HepG2 (cell line): ENCODE data around the gene ATG13. TPM values are rescaled to one million over a fixed set of nuclear protein-coding genes. Genes with fewer than 3 reads are reported as not detected.
A peak's percentile ranks its signal among the peaks of the same experiment; 100 is the strongest.

Experiments
- CC2D1A ChIP-seq: sonication (generic); formaldehyde crosslinking; IDR thresholded peaks from 2 replicates; pipeline ENCODE4 v1.8.1; 2023; ENCODE audit warnings: mild to moderate bottlenecking, missing genetic modification reagents
- HHEX ChIP-seq: IDR thresholded peaks from 2 replicates; pipeline ENCODE4 v1.6.1; 2016; ENCODE audit warnings: control low read depth
- KAT7 ChIP-seq: IDR thresholded peaks from 2 replicates; pipeline ENCODE4 v1.6.1; 2018; ENCODE audit warnings: borderline replicate concordance, missing compliant biosample characterization
- KDM6A ChIP-seq: IDR thresholded peaks from 2 replicates; pipeline ENCODE4 v1.6.1; 2016; ENCODE audit warnings: low read depth
- NBN ChIP-seq: fragments of 450-650 bp; conservative IDR thresholded peaks from 2 replicates; pipeline ENCODE4 v1.6.1; 2017
- NR3C1 ChIP-seq: sonication (generic); formaldehyde crosslinking; IDR thresholded peaks from 2 replicates; pipeline ENCODE4 v1.4.0; 2020; ENCODE audit warnings: missing genetic modification reagents
- PITX1 ChIP-seq: sonication (generic); formaldehyde crosslinking; IDR thresholded peaks from 2 replicates; pipeline ENCODE4 v1.5.1; 2020; ENCODE audit warnings: mild to moderate bottlenecking, missing genetic modification reagents
- RBM22 ChIP-seq: fragments of 200-400 bp; formaldehyde crosslinking; optimal IDR thresholded peaks from 2 replicates; pipeline ENCODE3; 2017; ENCODE audit warnings: mild to moderate bottlenecking, low read length, moderate library complexity
- RNF2 ChIP-seq: fragments of 450-650 bp; conservative IDR thresholded peaks from 2 replicates; pipeline ENCODE4 v1.6.1; 2016; ENCODE audit warnings: low read depth
- TAF1 ChIP-seq: sonication (generic); formaldehyde crosslinking; IDR thresholded peaks from 2 replicates; pipeline ENCODE4 v1.4.0; 2020; ENCODE audit warnings: missing genetic modification reagents
- ZNF160 ChIP-seq: sonication (generic); formaldehyde crosslinking; IDR thresholded peaks from 2 replicates; pipeline ENCODE4 v1.8.0; 2022; ENCODE audit warnings: mild to moderate bottlenecking, inconsistent platforms, missing genetic modification reagents
- ZNF3 ChIP-seq: IDR thresholded peaks from 2 replicates; pipeline ENCODE4 v1.7.0; 2017; ENCODE audit warnings: inconsistent platforms
- ZNF317 ChIP-seq: sonication (generic); formaldehyde crosslinking; IDR thresholded peaks from 2 replicates; pipeline ENCODE4 v1.5.0; 2020; ENCODE audit warnings: mild to moderate bottlenecking, missing genetic modification reagents
- ZNF33A ChIP-seq: sonication (generic); formaldehyde crosslinking; IDR thresholded peaks from 2 replicates; pipeline ENCODE4 v1.5.1; 2020; ENCODE audit warnings: missing genetic modification reagents, mild to moderate bottlenecking, moderate library complexity, borderline replicate concordance
- ZNF563 ChIP-seq: sonication (generic); formaldehyde crosslinking; IDR thresholded peaks from 2 replicates; pipeline ENCODE4 v1.8.0; 2022; ENCODE audit warnings: mild to moderate bottlenecking, moderate library complexity, missing genetic modification reagents
- ZNF83 ChIP-seq: sonication (generic); formaldehyde crosslinking; IDR thresholded peaks from 2 replicates; pipeline ENCODE4 v1.4.0; 2020; ENCODE audit warnings: missing genetic modification reagents, mild to moderate bottlenecking, borderline replicate concordance
- polyA plus RNA-seq, 8 experiments: library from polyadenylated mRNA; depleted of rRNA in 3 of 8; stranded (reverse) in 7 of 8; unstranded in 1 of 8; fragments of >200 nt; fragmentation: Illumina TruSeq in 4 of 8; extraction: Trizol in 4 of 8; gene quantifications; 2 replicates each; pipeline versions ENCODE4 v1.2.1 to v1.2.3, GENCODE V29; 2011 to 2016; ENCODE audit warnings: low read depth in 4 of 8, missing spikeins in 1 of 8, mixed read lengths in 1 of 8; ENCODE audit not compliant: insufficient read depth in 1 of 8
- total RNA-seq, 5 experiments: library from RNA; depleted of rRNA; stranded (reverse); fragments of >200 nt; fragmentation: Illumina TruSeq; extraction: Trizol; gene quantifications; 2 replicates each; pipeline ENCODE4 v1.2.3, GENCODE V29; 2016; ENCODE audit warnings: low read depth in 1 of 5
- TF ChIP-seq, protein P1 (sequence below): sonication (generic); formaldehyde crosslinking; IDR thresholded peaks from 2 replicates; pipeline ENCODE4 v1.8.0; 2022; ENCODE audit warnings: mild to moderate bottlenecking, missing genetic modification reagents, moderate library complexity
- TF ChIP-seq, protein P2 (sequence below): sonication (generic); formaldehyde crosslinking; IDR thresholded peaks from 2 replicates; pipeline ENCODE4 v1.4.0; 2020; ENCODE audit warnings: missing genetic modification reagents, mild to moderate bottlenecking, borderline replicate concordance
- TF ChIP-seq, protein P3 (sequence below): sonication (generic); formaldehyde crosslinking; IDR thresholded peaks from 2 replicates; pipeline ENCODE4 v1.4.0; 2020; ENCODE audit warnings: missing genetic modification reagents, borderline replicate concordance
- TF ChIP-seq, protein P4 (sequence below): sonication (generic); formaldehyde crosslinking; IDR thresholded peaks from 2 replicates; pipeline ENCODE4 v1.5.0; 2020; ENCODE audit warnings: mild to moderate bottlenecking, missing genetic modification reagents
- TF ChIP-seq, protein P5 (sequence below): sonication (generic); formaldehyde crosslinking; conservative IDR thresholded peaks from 2 replicates; pipeline ENCODE4 v1.4.0; 2020; ENCODE audit warnings: missing genetic modification reagents

ATG13 gene
- total and polyA plus RNA-seq, 2 of the 13 experiments (the other 11 are each of a cell fraction or from before 2014, with no cell fraction given), result 55.0 to 77.3 TPM

DNA sequence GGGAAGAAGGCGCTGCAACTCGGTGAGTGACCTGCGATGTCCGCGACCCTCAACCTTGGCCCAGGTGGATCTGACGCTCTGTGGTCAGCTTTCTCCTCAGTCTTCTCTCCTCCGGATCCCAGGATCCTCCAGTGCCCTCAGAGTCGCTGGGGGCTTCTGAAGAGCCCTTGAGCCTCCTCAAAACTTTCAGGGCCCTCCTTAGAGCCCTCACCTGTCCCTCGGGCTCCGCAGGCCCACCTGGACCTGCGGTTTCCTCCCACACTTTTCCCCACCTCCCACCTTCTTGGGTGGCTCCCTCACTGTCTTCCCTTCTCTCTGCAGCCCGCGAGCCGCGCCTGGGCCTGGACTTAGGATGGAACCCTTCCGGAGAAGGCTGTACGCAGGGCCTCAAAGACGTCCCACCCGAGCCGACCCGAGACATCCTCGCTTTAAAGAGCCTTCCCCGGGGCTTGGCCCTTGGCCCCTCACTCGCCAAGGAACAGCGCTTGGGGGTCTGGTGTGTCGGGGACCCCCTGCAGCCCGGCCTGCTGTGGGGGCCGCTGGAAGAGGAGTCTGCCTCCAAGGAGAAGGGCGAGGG lies 83.8 kb downstream of the ATG13 start (continued):
- TF ChIP-seq, protein P1, sequence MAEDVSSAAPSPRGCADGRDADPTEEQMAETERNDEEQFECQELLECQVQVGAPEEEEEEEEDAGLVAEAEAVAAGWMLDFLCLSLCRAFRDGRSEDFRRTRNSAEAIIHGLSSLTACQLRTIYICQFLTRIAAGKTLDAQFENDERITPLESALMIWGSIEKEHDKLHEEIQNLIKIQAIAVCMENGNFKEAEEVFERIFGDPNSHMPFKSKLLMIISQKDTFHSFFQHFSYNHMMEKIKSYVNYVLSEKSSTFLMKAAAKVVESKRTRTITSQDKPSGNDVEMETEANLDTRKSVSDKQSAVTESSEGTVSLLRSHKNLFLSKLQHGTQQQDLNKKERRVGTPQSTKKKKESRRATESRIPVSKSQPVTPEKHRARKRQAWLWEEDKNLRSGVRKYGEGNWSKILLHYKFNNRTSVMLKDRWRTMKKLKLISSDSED (CRISPR knock-in tag), result no peak
- peak; percentile 50; the same call in 1 of the 2 replicates for TF ChIP-seq ZNF563 (CRISPR knock-in tag)
- 0 out of 2 replicates have a peak, but pooled peaks have one; percentile 30 for TF ChIP-seq ZNF83 (CRISPR knock-in tag)
- TF ChIP-seq ZNF317 (CRISPR knock-in tag), result no peak
- TF ChIP-seq RNF2, result no peak
- TF ChIP-seq KAT7 (CRISPR knock-in tag), result no peak
- TF ChIP-seq, protein P2, sequence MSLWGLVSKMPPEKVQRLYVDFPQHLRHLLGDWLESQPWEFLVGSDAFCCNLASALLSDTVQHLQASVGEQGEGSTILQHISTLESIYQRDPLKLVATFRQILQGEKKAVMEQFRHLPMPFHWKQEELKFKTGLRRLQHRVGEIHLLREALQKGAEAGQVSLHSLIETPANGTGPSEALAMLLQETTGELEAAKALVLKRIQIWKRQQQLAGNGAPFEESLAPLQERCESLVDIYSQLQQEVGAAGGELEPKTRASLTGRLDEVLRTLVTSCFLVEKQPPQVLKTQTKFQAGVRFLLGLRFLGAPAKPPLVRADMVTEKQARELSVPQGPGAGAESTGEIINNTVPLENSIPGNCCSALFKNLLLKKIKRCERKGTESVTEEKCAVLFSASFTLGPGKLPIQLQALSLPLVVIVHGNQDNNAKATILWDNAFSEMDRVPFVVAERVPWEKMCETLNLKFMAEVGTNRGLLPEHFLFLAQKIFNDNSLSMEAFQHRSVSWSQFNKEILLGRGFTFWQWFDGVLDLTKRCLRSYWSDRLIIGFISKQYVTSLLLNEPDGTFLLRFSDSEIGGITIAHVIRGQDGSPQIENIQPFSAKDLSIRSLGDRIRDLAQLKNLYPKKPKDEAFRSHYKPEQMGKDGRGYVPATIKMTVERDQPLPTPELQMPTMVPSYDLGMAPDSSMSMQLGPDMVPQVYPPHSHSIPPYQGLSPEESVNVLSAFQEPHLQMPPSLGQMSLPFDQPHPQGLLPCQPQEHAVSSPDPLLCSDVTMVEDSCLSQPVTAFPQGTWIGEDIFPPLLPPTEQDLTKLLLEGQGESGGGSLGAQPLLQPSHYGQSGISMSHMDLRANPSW, result no peak
- no peak for TF ChIP-seq ZNF160 (CRISPR knock-in tag)
- TF ChIP-seq, protein P3, sequence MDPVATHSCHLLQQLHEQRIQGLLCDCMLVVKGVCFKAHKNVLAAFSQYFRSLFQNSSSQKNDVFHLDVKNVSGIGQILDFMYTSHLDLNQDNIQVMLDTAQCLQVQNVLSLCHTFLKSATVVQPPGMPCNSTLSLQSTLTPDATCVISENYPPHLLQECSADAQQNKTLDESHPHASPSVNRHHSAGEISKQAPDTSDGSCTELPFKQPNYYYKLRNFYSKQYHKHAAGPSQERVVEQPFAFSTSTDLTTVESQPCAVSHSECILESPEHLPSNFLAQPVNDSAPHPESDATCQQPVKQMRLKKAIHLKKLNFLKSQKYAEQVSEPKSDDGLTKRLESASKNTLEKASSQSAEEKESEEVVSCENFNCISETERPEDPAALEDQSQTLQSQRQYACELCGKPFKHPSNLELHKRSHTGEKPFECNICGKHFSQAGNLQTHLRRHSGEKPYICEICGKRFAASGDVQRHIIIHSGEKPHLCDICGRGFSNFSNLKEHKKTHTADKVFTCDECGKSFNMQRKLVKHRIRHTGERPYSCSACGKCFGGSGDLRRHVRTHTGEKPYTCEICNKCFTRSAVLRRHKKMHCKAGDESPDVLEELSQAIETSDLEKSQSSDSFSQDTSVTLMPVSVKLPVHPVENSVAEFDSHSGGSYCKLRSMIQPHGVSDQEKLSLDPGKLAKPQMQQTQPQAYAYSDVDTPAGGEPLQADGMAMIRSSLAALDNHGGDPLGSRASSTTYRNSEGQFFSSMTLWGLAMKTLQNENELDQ (CRISPR knock-in tag), result no peak
- no peak; the same call in 1 of the 2 replicates for TF ChIP-seq TAF1 (CRISPR knock-in tag)
- TF ChIP-seq ZNF3 (CRISPR knock-in tag), result no peak
- TF ChIP-seq, protein P4, sequence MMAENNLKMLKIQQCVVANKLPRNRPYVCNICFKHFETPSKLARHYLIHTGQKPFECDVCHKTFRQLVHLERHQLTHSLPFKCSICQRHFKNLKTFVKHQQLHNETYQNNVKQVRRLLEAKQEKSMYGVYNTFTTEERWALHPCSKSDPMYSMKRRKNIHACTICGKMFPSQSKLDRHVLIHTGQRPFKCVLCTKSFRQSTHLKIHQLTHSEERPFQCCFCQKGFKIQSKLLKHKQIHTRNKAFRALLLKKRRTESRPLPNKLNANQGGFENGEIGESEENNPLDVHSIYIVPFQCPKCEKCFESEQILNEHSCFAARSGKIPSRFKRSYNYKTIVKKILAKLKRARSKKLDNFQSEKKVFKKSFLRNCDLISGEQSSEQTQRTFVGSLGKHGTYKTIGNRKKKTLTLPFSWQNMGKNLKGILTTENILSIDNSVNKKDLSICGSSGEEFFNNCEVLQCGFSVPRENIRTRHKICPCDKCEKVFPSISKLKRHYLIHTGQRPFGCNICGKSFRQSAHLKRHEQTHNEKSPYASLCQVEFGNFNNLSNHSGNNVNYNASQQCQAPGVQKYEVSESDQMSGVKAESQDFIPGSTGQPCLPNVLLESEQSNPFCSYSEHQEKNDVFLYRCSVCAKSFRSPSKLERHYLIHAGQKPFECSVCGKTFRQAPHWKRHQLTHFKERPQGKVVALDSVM, result 0 out of 2 replicates have a peak, but pooled peaks have one; percentile 5
- TF ChIP-seq NBN, result no peak
- TF ChIP-seq CC2D1A (CRISPR knock-in tag), result no peak
- no peak for TF ChIP-seq PITX1 (CRISPR knock-in tag)
- no peak for TF ChIP-seq KDM6A (CRISPR knock-in tag)
- no peak for TF ChIP-seq NR3C1
- no peak for TF ChIP-seq HHEX
- TF ChIP-seq RBM22, result no peak
- TF ChIP-seq, protein P5, sequence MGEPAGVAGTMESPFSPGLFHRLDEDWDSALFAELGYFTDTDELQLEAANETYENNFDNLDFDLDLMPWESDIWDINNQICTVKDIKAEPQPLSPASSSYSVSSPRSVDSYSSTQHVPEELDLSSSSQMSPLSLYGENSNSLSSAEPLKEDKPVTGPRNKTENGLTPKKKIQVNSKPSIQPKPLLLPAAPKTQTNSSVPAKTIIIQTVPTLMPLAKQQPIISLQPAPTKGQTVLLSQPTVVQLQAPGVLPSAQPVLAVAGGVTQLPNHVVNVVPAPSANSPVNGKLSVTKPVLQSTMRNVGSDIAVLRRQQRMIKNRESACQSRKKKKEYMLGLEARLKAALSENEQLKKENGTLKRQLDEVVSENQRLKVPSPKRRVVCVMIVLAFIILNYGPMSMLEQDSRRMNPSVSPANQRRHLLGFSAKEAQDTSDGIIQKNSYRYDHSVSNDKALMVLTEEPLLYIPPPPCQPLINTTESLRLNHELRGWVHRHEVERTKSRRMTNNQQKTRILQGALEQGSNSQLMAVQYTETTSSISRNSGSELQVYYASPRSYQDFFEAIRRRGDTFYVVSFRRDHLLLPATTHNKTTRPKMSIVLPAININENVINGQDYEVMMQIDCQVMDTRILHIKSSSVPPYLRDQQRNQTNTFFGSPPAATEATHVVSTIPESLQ, result no peak
- TF ChIP-seq ZNF33A (CRISPR knock-in tag), result no peak
